ENCODE data around the gene BTG1. TPM values are rescaled to one million over a fixed set of nuclear protein-coding genes. Genes with fewer than 3 reads are reported as not detected.

BTG1 gene
- total RNA-seq, 4 donors from 2014 or later: 28.3 to 111 (median 78.1) TPM

GRCh38 chr12:92185052-92185451 lies 39.4 kb upstream of the BTG1 start:
- DNase-seq: no peak
- Histone ChIP-seq H3K4me3 (no peak overlapping the region), H3K27ac (no peak overlapping the region), H3K9me3 (no peaks in the 10 kb centered on the region), H3K36me3 (no peaks in the 10 kb centered on the region), H3K4me1 (no peaks in the 10 kb centered on the region), H3K27me3 (no peaks in the 10 kb centered on the region)
- in situ Hi-C loops (cut with MboI; ENCODE audit: low pct_ligation_motif_present in 1 of 4, low pct_unique_long_range_greater_than_20kb in 1 of 4, low sequenced_read_pairs in 3 of 4): no loop called here
- TF ChIP-seq EP300 (IDR thresholded peaks at IDR 0.05; ENCODE audit: low read depth) (no peak), POLR2AphosphoS5 (IDR thresholded peaks at IDR 0.05) (no peak), CTCF (IDR thresholded peaks at IDR 0.05) (no peak), POLR2A (IDR thresholded peaks at IDR 0.05) (no peak)
- intact Hi-C loops (cut with DNase I; ENCODE audit: low total_unique reads): no loop called here

- no peak for TF ChIP-seq POLR2AphosphoS5 (IDR thresholded peaks at IDR 0.05)
- no peak for TF ChIP-seq CTCF (IDR thresholded peaks at IDR 0.05)
- no peak for TF ChIP-seq POLR2A (IDR thresholded peaks at IDR 0.05)
- no peak for TF ChIP-seq EP300 (IDR thresholded peaks at IDR 0.05; ENCODE audit: low read depth)
- no peak overlapping the region for H3K4me3 ChIP-seq
- no peaks in the 10 kb centered on the region for H3K4me1 ChIP-seq
- H3K27me3 ChIP-seq: no peaks in the 10 kb centered on the region
- WGBS, 2 donors (ENCODE audit: low coverage in 1 of 2): 60 to 63% methylated on average over 2 of the region's 2 CpGs
- in situ Hi-C loops (cut with MboI; ENCODE audit: low pct_ligation_motif_present in 1 of 4, low pct_unique_long_range_greater_than_20kb in 1 of 4, low sequenced_read_pairs in 3 of 4): no loop called here
- intact Hi-C loops (cut with DNase I; ENCODE audit: low total_unique reads): no loop called here
- no peak for DNase-seq
- H3K36me3 ChIP-seq: no peaks in the 10 kb centered on the region
- no peak overlapping the region for H3K27ac ChIP-seq
- H3K9me3 ChIP-seq: no peaks in the 10 kb centered on the region
These were observed 37.9 kb upstream of the BTG1 start for GRCh38 chr12:92183575-92183974.

- in situ Hi-C loops (cut with MboI; ENCODE audit: low pct_ligation_motif_present in 1 of 4, low pct_unique_long_range_greater_than_20kb in 1 of 4, low sequenced_read_pairs in 3 of 4): no loop called here
- no peak overlapping the region for H3K27ac ChIP-seq
- H3K4me1 ChIP-seq: no peaks in the 10 kb centered on the region
- TF ChIP-seq POLR2A (IDR thresholded peaks at IDR 0.05) (no peak), EP300 (IDR thresholded peaks at IDR 0.05; ENCODE audit: low read depth) (no peak), CTCF (IDR thresholded peaks at IDR 0.05) (no peak), POLR2AphosphoS5 (IDR thresholded peaks at IDR 0.05) (no peak)
- H3K9me3 ChIP-seq: no peaks in the 10 kb centered on the region
- H3K27me3 ChIP-seq: no peaks in the 10 kb centered on the region
- 67 to 84% methylated on average over 1 of the region's 1 CpG for WGBS, 2 donors (ENCODE audit: low coverage in 1 of 2)
- no peak for DNase-seq
- intact Hi-C loops (cut with DNase I; ENCODE audit: low total_unique reads): no loop called here
- no peak overlapping the region for H3K4me3 ChIP-seq
- no peaks in the 10 kb centered on the region for H3K36me3 ChIP-seq
These were observed 32.7 kb upstream of the BTG1 start for GRCh38 chr12:92178340-92178739.

- intact Hi-C loops (cut with DNase I; ENCODE audit: low total_unique reads) (no loop called here), in situ Hi-C loops (cut with MboI; ENCODE audit: low pct_ligation_motif_present in 1 of 4, low pct_unique_long_range_greater_than_20kb in 1 of 4, low sequenced_read_pairs in 3 of 4) (no loop called here)
- DNase-seq: no peak
- WGBS, 2 donors (ENCODE audit: low coverage in 1 of 2): 97 to 100% methylated on average over 3 to 10 of the region's 10 CpGs
- Histone ChIP-seq H3K36me3 (no peaks in the 10 kb centered on the region), H3K9me3 (no peaks in the 10 kb centered on the region), H3K27ac (no peak overlapping the region), H3K4me3 (no peak overlapping the region), H3K4me1 (no peaks in the 10 kb centered on the region), H3K27me3 (no peaks in the 10 kb centered on the region)
- TF ChIP-seq POLR2A (IDR thresholded peaks at IDR 0.05): no peak
- no peak for TF ChIP-seq CTCF (IDR thresholded peaks at IDR 0.05)
- TF ChIP-seq EP300 (IDR thresholded peaks at IDR 0.05; ENCODE audit: low read depth): no peak
- TF ChIP-seq POLR2AphosphoS5 (IDR thresholded peaks at IDR 0.05): no peak
These were observed 31.0 kb upstream of the BTG1 start for GRCh38 chr12:92176646-92177045.

All from transverse colon (tissue), 4 donors.